ENCODE results near the gene PRICKLE4.

PRICKLE4 gene

GRCh38 chr6:41798901-41799558, 18.4 kb downstream of the PRICKLE4 start:
- H3K79me2 ChIP-seq (ENCODE audit: insufficient read depth, low read length): no peaks in the 10 kb centered on the region
- no peak overlapping the region for H3K27ac ChIP-seq (ENCODE audit: low read length)
- no peaks in the 10 kb centered on the region for H3K27me3 ChIP-seq (ENCODE audit: insufficient read depth, low read length, poor library complexity)
- no peak overlapping the region for H2AFZ ChIP-seq (ENCODE audit: low read depth, low read length)
- TF ChIP-seq, protein P1, sequence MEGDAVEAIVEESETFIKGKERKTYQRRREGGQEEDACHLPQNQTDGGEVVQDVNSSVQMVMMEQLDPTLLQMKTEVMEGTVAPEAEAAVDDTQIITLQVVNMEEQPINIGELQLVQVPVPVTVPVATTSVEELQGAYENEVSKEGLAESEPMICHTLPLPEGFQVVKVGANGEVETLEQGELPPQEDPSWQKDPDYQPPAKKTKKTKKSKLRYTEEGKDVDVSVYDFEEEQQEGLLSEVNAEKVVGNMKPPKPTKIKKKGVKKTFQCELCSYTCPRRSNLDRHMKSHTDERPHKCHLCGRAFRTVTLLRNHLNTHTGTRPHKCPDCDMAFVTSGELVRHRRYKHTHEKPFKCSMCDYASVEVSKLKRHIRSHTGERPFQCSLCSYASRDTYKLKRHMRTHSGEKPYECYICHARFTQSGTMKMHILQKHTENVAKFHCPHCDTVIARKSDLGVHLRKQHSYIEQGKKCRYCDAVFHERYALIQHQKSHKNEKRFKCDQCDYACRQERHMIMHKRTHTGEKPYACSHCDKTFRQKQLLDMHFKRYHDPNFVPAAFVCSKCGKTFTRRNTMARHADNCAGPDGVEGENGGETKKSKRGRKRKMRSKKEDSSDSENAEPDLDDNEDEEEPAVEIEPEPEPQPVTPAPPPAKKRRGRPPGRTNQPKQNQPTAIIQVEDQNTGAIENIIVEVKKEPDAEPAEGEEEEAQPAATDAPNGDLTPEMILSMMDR (IDR thresholded peaks at IDR 0.05; ENCODE audit: borderline replicate concordance, extremely low read depth, low read length, poor library complexity, severe bottlenecking): no peak
- ATAC-seq (ENCODE audit: insufficient read depth, low read depth): no peak
- no peaks in the 10 kb centered on the region for H3K9me3 ChIP-seq (ENCODE audit: insufficient read depth, low read length, severe bottlenecking)
- no peak overlapping the region for H3K4me3 ChIP-seq (ENCODE audit: low read depth in 1 of 2, low read length in 2 of 2)
- no peaks in the 10 kb centered on the region for H3K4me1 ChIP-seq (ENCODE audit: insufficient read depth, low read length)
- H3K36me3 ChIP-seq (ENCODE audit: insufficient read depth, low read length): peaks cover 70% of the 10 kb centered on the region
- H3K4me2 ChIP-seq (ENCODE audit: insufficient read depth, low read length): no peak overlapping the region
- no peaks in the 10 kb centered on the region for H4K20me1 ChIP-seq (ENCODE audit: insufficient read depth, low read length)
- H3K9ac ChIP-seq (ENCODE audit: low read depth, low read length): no peak overlapping the region
- DNase-seq: no peak

GRCh38 chr6:41799559-41799911, 19.0 kb downstream of the PRICKLE4 start:
- H4K20me1 ChIP-seq (ENCODE audit: insufficient read depth, low read length): no peaks in the 10 kb centered on the region
- no peaks in the 10 kb centered on the region for H3K4me1 ChIP-seq (ENCODE audit: insufficient read depth, low read length)
- DNase-seq (no peak), ATAC-seq (ENCODE audit: insufficient read depth, low read depth) (no peak)
- H3K36me3 ChIP-seq (ENCODE audit: insufficient read depth, low read length): peaks cover 72% of the 10 kb centered on the region
- no peak overlapping the region for H3K4me3 ChIP-seq (ENCODE audit: low read depth in 1 of 2, low read length in 2 of 2)
- no peaks in the 10 kb centered on the region for H3K79me2 ChIP-seq (ENCODE audit: insufficient read depth, low read length)
- no peaks in the 10 kb centered on the region for H3K27me3 ChIP-seq (ENCODE audit: insufficient read depth, low read length, poor library complexity)
- H3K9ac ChIP-seq (ENCODE audit: low read depth, low read length): no peak overlapping the region
- no peak for TF ChIP-seq EZH2 (IDR thresholded peaks at IDR 0.05; ENCODE audit: borderline replicate concordance, low read depth, low read length, severe bottlenecking)
- TF ChIP-seq, protein P1 (IDR thresholded peaks at IDR 0.05; ENCODE audit: borderline replicate concordance, extremely low read depth, low read length, poor library complexity, severe bottlenecking): no peak
- H3K4me2 ChIP-seq (ENCODE audit: insufficient read depth, low read length): no peak overlapping the region
- H2AFZ ChIP-seq (ENCODE audit: low read depth, low read length): no peak overlapping the region
- no peaks in the 10 kb centered on the region for H3K9me3 ChIP-seq (ENCODE audit: insufficient read depth, low read length, severe bottlenecking)
- H3K27ac ChIP-seq (ENCODE audit: low read length): no peak overlapping the region

DNA sequence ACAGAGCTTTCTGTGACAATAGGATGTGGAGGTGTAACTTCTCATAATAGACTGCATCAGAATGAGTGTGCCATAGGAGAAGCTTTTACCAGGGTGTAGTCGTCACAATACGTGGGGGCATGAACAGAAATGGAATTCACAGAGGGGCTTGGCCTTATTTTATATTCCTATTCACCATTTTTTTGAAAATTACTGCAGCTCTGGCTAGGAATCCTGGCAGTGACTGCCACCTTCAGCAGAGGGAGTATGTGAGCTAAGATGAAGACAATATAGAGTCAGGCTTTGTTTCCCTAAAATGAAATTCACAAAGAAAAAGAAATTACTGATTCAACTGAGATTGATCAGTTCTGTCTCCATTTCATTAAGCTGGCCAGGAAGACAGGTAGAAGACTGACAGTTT, 20.8 kb downstream of the PRICKLE4 start:
- H3K27ac ChIP-seq (ENCODE audit: low read length): no peak overlapping the region
- H3K9ac ChIP-seq (ENCODE audit: low read depth, low read length): no peak overlapping the region
- DNase-seq: no peak
- no peak overlapping the region for H3K4me3 ChIP-seq (ENCODE audit: low read depth in 1 of 2, low read length in 2 of 2)
- no peaks in the 10 kb centered on the region for H3K27me3 ChIP-seq (ENCODE audit: insufficient read depth, low read length, poor library complexity)
- no peaks in the 10 kb centered on the region for H4K20me1 ChIP-seq (ENCODE audit: insufficient read depth, low read length)
- H3K4me1 ChIP-seq (ENCODE audit: insufficient read depth, low read length): no peaks in the 10 kb centered on the region
- TF ChIP-seq, protein P1 (IDR thresholded peaks at IDR 0.05; ENCODE audit: borderline replicate concordance, extremely low read depth, low read length, poor library complexity, severe bottlenecking): peak; percentile 47
- TF ChIP-seq EZH2 (IDR thresholded peaks at IDR 0.05; ENCODE audit: borderline replicate concordance, low read depth, low read length, severe bottlenecking): no peak
- peak; percentile 39; the same call in 1 of the 3 replicates for ATAC-seq (ENCODE audit: insufficient read depth, low read depth)
- peaks cover 72% of the 10 kb centered on the region for H3K36me3 ChIP-seq (ENCODE audit: insufficient read depth, low read length)
- no peaks in the 10 kb centered on the region for H3K9me3 ChIP-seq (ENCODE audit: insufficient read depth, low read length, severe bottlenecking)
- no peaks in the 10 kb centered on the region for H3K79me2 ChIP-seq (ENCODE audit: insufficient read depth, low read length)
- no peak overlapping the region for H3K4me2 ChIP-seq (ENCODE audit: insufficient read depth, low read length)
- no peak overlapping the region for H2AFZ ChIP-seq (ENCODE audit: low read depth, low read length)

Measured in DND-41 (cell line).